ENCODE data around the gene PRRC1.
"Not testable (repeated sequence)": the region's sequence is repeated elsewhere in the genome, so short reads cannot be mapped to it uniquely, and the experiment has no call there.

PRRC1 gene

GRCh38 chr5:127517480-127518318 lies at the start of gene PRRC1:
Gene PRRC1 (plus strand): TSS chr5:127517640. CDS start chr5:127523480, 5,840 bp downstream.
- peak; percentile 58 for DNase-seq (ENCODE audit: low spot score)

GRCh38 chr5:127471211-127471610 lies 46.2 kb upstream of the PRRC1 start:
- DNase-seq (ENCODE audit: low spot score), result no peak

GRCh38 chr5:127472700-127473099 lies 44.7 kb upstream of the PRRC1 start:
- no peak for DNase-seq (ENCODE audit: low spot score)

GRCh38 chr5:127486471-127486870 lies 31.0 kb upstream of the PRRC1 start:
- DNase-seq (ENCODE audit: low spot score), result peak; percentile 78

GRCh38 chr5:127492854-127493738 lies 24.3 kb upstream of the PRRC1 start:
- DNase-seq (ENCODE audit: low spot score), result peak; percentile 85

GRCh38 chr5:127498548-127498947 lies 18.9 kb upstream of the PRRC1 start:
- DNase-seq (ENCODE audit: low spot score), result no peak

- DNase-seq (ENCODE audit: low spot score), result no peak
Observed at GRCh38 chr5:127505905-127506304, 11.5 kb upstream of the PRRC1 start.

- no peak for DNase-seq (ENCODE audit: low spot score)
Observed at GRCh38 chr5:127506616-127507015, 10.8 kb upstream of the PRRC1 start.

- no peak for DNase-seq (ENCODE audit: low spot score)
Observed at GRCh38 chr5:127508644-127509373, 8.6 kb upstream of the PRRC1 start.

GRCh38 chr5:127513408-127513970 lies 4.0 kb upstream of the PRRC1 start:
- no peak for DNase-seq (ENCODE audit: low spot score)

- DNase-seq (ENCODE audit: low spot score), result no peak
Observed at GRCh38 chr5:127514816-127515215, 2.6 kb upstream of the PRRC1 start.

- DNase-seq (ENCODE audit: low spot score), result no peak
Observed at GRCh38 chr5:127515693-127516440, 1.6 kb upstream of the PRRC1 start.

GRCh38 chr5:127517110-127517479 lies 345 bp upstream of the PRRC1 start:
- DNase-seq (ENCODE audit: low spot score), result no peak

GRCh38 chr5:127518319-127518621 lies 830 bp downstream of the PRRC1 start:
- DNase-seq (ENCODE audit: low spot score), result peak; percentile 38

- DNase-seq (ENCODE audit: low spot score), result no peak
Observed at GRCh38 chr5:127519527-127519926, 2.1 kb downstream of the PRRC1 start.

GRCh38 chr5:127521138-127521770 lies 3.8 kb downstream of the PRRC1 start:
- DNase-seq (ENCODE audit: low spot score), result no peak

- no peak for DNase-seq (ENCODE audit: low spot score)
Observed at GRCh38 chr5:127525181-127525580, 7.7 kb downstream of the PRRC1 start.

GRCh38 chr5:127529904-127530682 lies 12.7 kb downstream of the PRRC1 start:
- DNase-seq (ENCODE audit: low spot score), result no peak

GRCh38 chr5:127536687-127537086 lies 19.2 kb downstream of the PRRC1 start:
- DNase-seq (ENCODE audit: low spot score), result peak; percentile 19

GRCh38 chr5:127540553-127540952 lies 23.1 kb downstream of the PRRC1 start:
- DNase-seq (ENCODE audit: low spot score), result not testable (repeated sequence)
